ENCODE measurements around the gene RWDD4. TPM values are rescaled to one million over a fixed set of nuclear protein-coding genes. Genes with fewer than 3 reads are reported as not detected.

The RWDD4 gene
- total RNA-seq, 4 donors from 2014 or later: 16.3 to 19.7 (median 18.1) TPM

DNA sequence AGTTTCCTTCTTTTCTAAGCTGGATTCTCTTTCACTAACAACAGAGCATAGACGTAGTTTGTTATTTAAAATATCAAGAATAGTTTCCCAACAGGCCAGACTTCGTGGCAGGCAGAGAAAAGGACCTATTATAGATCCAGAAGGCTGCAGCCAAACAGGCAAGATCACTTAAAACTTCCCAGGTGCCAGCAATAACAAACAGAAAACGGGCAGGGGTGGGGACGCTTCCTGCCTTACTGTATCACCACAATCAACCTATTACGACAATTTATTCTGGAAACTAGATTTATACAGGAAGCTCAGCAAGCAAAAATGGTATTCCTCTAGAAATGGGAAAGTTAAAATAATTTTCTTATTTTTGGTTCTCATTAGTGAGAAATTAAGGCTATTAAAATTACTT lies 22.1 kb downstream of the RWDD4 start:
- TF ChIP-seq, protein P1, sequence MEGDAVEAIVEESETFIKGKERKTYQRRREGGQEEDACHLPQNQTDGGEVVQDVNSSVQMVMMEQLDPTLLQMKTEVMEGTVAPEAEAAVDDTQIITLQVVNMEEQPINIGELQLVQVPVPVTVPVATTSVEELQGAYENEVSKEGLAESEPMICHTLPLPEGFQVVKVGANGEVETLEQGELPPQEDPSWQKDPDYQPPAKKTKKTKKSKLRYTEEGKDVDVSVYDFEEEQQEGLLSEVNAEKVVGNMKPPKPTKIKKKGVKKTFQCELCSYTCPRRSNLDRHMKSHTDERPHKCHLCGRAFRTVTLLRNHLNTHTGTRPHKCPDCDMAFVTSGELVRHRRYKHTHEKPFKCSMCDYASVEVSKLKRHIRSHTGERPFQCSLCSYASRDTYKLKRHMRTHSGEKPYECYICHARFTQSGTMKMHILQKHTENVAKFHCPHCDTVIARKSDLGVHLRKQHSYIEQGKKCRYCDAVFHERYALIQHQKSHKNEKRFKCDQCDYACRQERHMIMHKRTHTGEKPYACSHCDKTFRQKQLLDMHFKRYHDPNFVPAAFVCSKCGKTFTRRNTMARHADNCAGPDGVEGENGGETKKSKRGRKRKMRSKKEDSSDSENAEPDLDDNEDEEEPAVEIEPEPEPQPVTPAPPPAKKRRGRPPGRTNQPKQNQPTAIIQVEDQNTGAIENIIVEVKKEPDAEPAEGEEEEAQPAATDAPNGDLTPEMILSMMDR (IDR thresholded peaks at IDR 0.05): no peak
- ATAC-seq (ENCODE audit: low FRiP score) (no peak), DNase-seq (ENCODE audit: low spot score) (no peak)

DNA sequence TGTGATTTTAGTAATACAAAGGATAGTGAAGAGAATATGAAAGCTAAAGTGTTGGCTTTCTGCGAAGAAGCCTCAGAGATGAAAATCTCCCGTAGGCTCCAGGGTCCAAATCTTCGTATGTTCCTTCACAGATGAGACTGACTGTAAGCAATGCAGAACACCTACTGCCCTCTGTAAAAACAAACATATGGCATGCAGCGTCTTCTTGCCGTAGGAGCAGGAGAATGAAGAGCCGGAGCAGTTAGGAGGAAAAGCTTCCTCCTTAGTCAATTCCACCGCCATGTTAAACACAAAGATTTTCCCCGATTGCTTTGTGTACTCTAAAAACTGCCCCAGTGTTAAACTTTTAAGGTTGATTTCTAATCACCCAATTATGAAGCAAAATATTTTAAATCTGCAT lies 22.5 kb downstream of the RWDD4 start:
- DNase-seq (ENCODE audit: low spot score) (no peak), ATAC-seq (ENCODE audit: low FRiP score) (no peak)
- TF ChIP-seq, protein P1 (IDR thresholded peaks at IDR 0.05): no peak

GRCh38 chr4:183635741-183636140 lies 23.2 kb downstream of the RWDD4 start:
- TF ChIP-seq, protein P1 (IDR thresholded peaks at IDR 0.05): no peak
- DNase-seq (ENCODE audit: low spot score) (no peak), ATAC-seq (ENCODE audit: low FRiP score) (no peak)

- ATAC-seq (ENCODE audit: low FRiP score) (no peak), DNase-seq (ENCODE audit: low spot score) (no peak)
- TF ChIP-seq, protein P1 (IDR thresholded peaks at IDR 0.05): no peak
Measured at GRCh38 chr4:183635321-183635720, 23.7 kb downstream of the RWDD4 start.

GRCh38 chr4:183633476-183634400 lies 25.2 kb downstream of the RWDD4 start:
- no peak for DNase-seq (ENCODE audit: low spot score)
- TF ChIP-seq, protein P1 (IDR thresholded peaks at IDR 0.05): no peak
- no peak for ATAC-seq (ENCODE audit: low FRiP score)

DNA sequence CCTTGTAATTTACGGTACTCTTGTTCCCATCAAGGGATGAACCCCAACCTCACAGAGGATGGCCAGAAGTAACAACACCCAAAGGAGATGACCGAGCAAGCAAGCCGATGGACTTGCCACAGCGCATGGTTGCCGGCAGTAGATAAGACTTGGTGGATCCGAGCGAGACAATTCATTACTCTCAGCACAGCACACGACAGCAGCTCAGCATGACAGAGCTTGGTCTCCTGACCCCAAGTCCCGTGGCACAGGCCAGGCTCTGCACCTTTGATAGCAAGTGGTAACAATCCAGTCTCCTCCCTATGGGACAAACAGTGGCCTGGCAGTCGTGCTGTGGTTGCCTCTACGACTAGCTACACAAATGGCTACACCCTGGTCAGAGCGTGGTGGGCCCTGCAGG lies 26.3 kb downstream of the RWDD4 start:
- TF ChIP-seq, protein P1 (IDR thresholded peaks at IDR 0.05): no peak
- DNase-seq (ENCODE audit: low spot score) (no peak), ATAC-seq (ENCODE audit: low FRiP score) (no peak)
